ENCODE results near the gene NPSR1.
"Not testable (repeated sequence)": the region's sequence is repeated elsewhere in the genome, so short reads cannot be mapped to it uniquely, and the experiment has no call there.

NPSR1 gene

GRCh38 chr7:34868602-34869001, 210.6 kb downstream of the NPSR1 start:
- not testable (repeated sequence) for DNase-seq (ENCODE audit: low read depth, low spot score)

GRCh38 chr7:34869057-34869456, 211.0 kb downstream of the NPSR1 start:
- DNase-seq (ENCODE audit: low read depth, low spot score): no peak

- not testable (repeated sequence) for DNase-seq (ENCODE audit: low read depth, low spot score)
Measured at GRCh38 chr7:34870041-34870440, 212.0 kb downstream of the NPSR1 start.

- not testable (repeated sequence) for DNase-seq (ENCODE audit: low read depth, low spot score)
Measured at GRCh38 chr7:34874329-34874728, 216.3 kb downstream of the NPSR1 start.

- no peak for DNase-seq (ENCODE audit: low read depth, low spot score)
Measured at GRCh38 chr7:34875481-34875880, 217.5 kb downstream of the NPSR1 start.

GRCh38 chr7:34878944-34879735, 221.1 kb downstream of the NPSR1 start:
- DNase-seq (ENCODE audit: low read depth, low spot score): not testable (repeated sequence)

GRCh38 chr7:34879871-34880270, 221.9 kb downstream of the NPSR1 start:
- DNase-seq (ENCODE audit: low read depth, low spot score): no peak

GRCh38 chr7:34883855-34884254, 225.8 kb downstream of the NPSR1 start:
- DNase-seq (ENCODE audit: low read depth, low spot score): not testable (repeated sequence)

GRCh38 chr7:34886856-34887255, 228.8 kb downstream of the NPSR1 start:
- DNase-seq (ENCODE audit: low read depth, low spot score): no peak

GRCh38 chr7:34889951-34890350, 231.9 kb downstream of the NPSR1 start:
- no peak for DNase-seq (ENCODE audit: low read depth, low spot score)

GRCh38 chr7:34895202-34895601, 237.2 kb downstream of the NPSR1 start:
- DNase-seq (ENCODE audit: low read depth, low spot score): no peak
